Smooth muscle cell (in vitro differentiated cells): ENCODE measurements around the gene KIF2C. TPM values are rescaled to one million over a fixed set of nuclear protein-coding genes. Genes with fewer than 3 reads are reported as not detected.
"Not testable (repeated sequence)": the region's sequence is repeated elsewhere in the genome, so short reads cannot be mapped to it uniquely, and the experiment has no call there.

Experiments used
- DNase-seq: peaks from one replicate; lab custom pipeline; 2025; ENCODE audit not compliant: unreplicated experiment; lab: John Stamatoyannopoulos, UW
- H2AFZ ChIP-seq: fragments of 200-600 bp; sonication (generic); 2 replicates; pipeline ENCODE4 v1.6.0; 2016; ENCODE audit warnings: antibody characterized with exemption, low read depth, mild to moderate bottlenecking
- H3F3A ChIP-seq: fragments of 200-600 bp; sonication (generic); 2 replicates; pipeline ENCODE4 v1.6.0; 2017; ENCODE audit warnings: antibody characterized with exemption, low read depth
- H3K27ac ChIP-seq: fragments of 200-600 bp; sonication (generic); 2 replicates; pipeline ENCODE4 v1.5.1; 2016; ENCODE audit warnings: low read depth, mild to moderate bottlenecking
- H3K27me3 ChIP-seq: fragments of 200-600 bp; sonication (generic); 2 replicates; pipeline ENCODE4 v1.6.1; 2016; ENCODE audit warnings: low read depth, mild to moderate bottlenecking
- H3K36me3 ChIP-seq: fragments of 200-600 bp; sonication (generic); 2 replicates; pipeline ENCODE4 v1.5.1; 2016; ENCODE audit warnings: low read depth
- H3K4me1 ChIP-seq: fragments of 200-600 bp; sonication (generic); 2 replicates; pipeline ENCODE4 v1.5.1; 2016; ENCODE audit warnings: low read depth
- H3K4me2 ChIP-seq: fragments of 200-600 bp; sonication (generic); 2 replicates; pipeline ENCODE4 v1.6.0; 2016; ENCODE audit warnings: mild to moderate bottlenecking
- H3K4me3 ChIP-seq: fragments of 200-600 bp; sonication (generic); 2 replicates; pipeline ENCODE4 v1.5.1; 2016; ENCODE audit warnings: mild to moderate bottlenecking
- H3K79me2 ChIP-seq: fragments of 200-600 bp; sonication (generic); 2 replicates; pipeline ENCODE4 v1.6.0; 2016; ENCODE audit warnings: low read depth, mild to moderate bottlenecking
- H3K9ac ChIP-seq: fragments of 200-600 bp; sonication (generic); 2 replicates; pipeline ENCODE4 v1.6.0; 2016; ENCODE audit warnings: low read depth
- H3K9me3 ChIP-seq: fragments of 200-600 bp; sonication (generic); replicated peaks from 2 replicates; pipeline ENCODE4 v1.5.1; 2016; ENCODE audit warnings: low read depth
- H4K20me1 ChIP-seq: fragments of 200-600 bp; sonication (generic); 2 replicates; pipeline ENCODE4 v1.6.0; 2016; ENCODE audit warnings: low read depth
- WGBS: methylation state at CpG from one replicate; pipeline ENCODE4 v1.1.7; 2016; ENCODE audit warnings: low lambda C conversion rate; 5-methylcytosine and 5-hydroxymethylcytosine counted together
- polyA plus RNA-seq: library from polyadenylated mRNA; unstranded; fragments of >200 nt; fragmentation: Nextera tagmentation; extraction: Ambion mirVana; gene quantifications from 2 replicates; pipeline ENCODE4 v1.2.1, GENCODE V29; 2016
- total RNA-seq: library from RNA; depleted of rRNA; stranded (reverse); fragments of >200 nt; gene quantifications from 2 replicates; pipeline ENCODE4 v1.2.3, GENCODE V29; 2014
- TF ChIP-seq, protein P1 (sequence below): fragments of 200-600 bp; sonication (generic); IDR thresholded peaks from 2 replicates; pipeline ENCODE4 v1.5.1; 2017; ENCODE audit warnings: borderline replicate concordance, mild to moderate bottlenecking, antibody characterized with exemption; ENCODE audit not compliant: insufficient read depth, poor library complexity, severe bottlenecking

Gene KIF2C
- total and polyA plus RNA-seq, 2 experiments from 2014 or later, result 5.7 to 8.5 TPM

DNA sequence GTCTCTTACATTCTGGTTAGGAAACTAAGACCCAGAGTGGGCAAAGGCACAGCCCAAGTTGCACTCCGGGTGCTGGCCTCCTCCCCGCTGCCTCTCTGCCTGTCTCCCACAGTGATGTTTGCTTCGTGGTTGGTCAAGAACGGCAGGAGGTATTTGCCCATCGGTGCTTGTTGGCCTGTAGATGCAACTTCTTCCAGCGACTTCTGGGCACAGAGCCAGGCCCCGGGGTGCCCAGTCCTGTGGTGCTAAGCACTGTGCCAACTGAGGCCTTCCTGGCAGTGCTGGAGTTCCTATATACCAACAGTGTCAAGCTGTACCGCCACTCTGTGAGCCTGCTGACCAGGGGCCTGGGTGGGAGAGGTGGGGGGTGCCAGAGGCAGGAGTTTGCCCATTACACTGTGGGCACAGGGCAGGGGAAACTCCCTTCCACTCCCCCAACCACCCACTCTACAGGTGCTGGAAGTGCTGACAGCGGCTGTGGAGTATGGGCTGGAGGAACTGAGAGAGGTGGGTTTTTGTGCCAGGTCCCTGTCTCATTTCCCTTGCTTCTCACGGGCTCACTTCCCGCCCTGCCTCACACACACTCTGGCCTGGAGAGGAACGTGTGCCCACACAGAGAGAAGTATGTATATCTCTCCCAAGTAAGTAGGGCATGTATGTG lies 70.6 kb downstream of the KIF2C start:
- Histone ChIP-seq H2AFZ (no peak overlapping the region), H3K27me3 (no peaks in the 10 kb centered on the region), H3K4me3 (peak overlapping the region; percentile 40), H3K27ac (peak overlapping the region; percentile 100), H3K9ac (peak overlapping the region; percentile 98), H3K4me1 (peaks cover 48% of the 10 kb centered on the region), H3F3A (peaks cover 38% of the 10 kb centered on the region), H4K20me1 (peaks cover 18% of the 10 kb centered on the region), H3K4me2 (peak overlapping the region; percentile 91), H3K9me3 (no peaks in the 10 kb centered on the region), H3K79me2 (peaks cover 21% of the 10 kb centered on the region), H3K36me3 (no peaks in the 10 kb centered on the region)
- no peak for DNase-seq
- TF ChIP-seq, protein P1, sequence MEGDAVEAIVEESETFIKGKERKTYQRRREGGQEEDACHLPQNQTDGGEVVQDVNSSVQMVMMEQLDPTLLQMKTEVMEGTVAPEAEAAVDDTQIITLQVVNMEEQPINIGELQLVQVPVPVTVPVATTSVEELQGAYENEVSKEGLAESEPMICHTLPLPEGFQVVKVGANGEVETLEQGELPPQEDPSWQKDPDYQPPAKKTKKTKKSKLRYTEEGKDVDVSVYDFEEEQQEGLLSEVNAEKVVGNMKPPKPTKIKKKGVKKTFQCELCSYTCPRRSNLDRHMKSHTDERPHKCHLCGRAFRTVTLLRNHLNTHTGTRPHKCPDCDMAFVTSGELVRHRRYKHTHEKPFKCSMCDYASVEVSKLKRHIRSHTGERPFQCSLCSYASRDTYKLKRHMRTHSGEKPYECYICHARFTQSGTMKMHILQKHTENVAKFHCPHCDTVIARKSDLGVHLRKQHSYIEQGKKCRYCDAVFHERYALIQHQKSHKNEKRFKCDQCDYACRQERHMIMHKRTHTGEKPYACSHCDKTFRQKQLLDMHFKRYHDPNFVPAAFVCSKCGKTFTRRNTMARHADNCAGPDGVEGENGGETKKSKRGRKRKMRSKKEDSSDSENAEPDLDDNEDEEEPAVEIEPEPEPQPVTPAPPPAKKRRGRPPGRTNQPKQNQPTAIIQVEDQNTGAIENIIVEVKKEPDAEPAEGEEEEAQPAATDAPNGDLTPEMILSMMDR, result no peak
- WGBS, result 78% methylated on average over 12 of the region's 12 CpGs

DNA sequence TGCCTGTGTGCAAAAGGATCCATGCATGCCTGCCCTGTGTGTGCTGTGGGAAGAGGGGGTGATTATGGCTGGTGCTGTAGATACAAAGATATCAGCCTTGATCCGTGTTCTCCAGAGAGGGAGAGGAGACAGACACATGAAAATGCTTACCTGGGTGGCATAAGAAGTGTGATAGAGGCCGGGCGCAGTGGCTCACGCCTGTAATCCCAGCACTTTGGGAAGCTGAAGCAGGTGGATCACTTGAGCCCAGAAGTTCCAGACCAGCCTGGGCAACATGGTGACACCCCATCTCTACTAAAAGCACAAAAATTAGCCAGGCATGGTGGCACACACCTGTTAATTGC lies 71.1 kb downstream of the KIF2C start:
- not testable (repeated sequence) for DNase-seq, H3K27me3 ChIP-seq, H3K4me3 ChIP-seq, H3K9me3 ChIP-seq, H2AFZ ChIP-seq, H3K36me3 ChIP-seq
- Histone ChIP-seq H3K79me2 (peaks cover 21% of the 10 kb centered on the region), H3F3A (peaks cover 40% of the 10 kb centered on the region), H4K20me1 (peaks cover 18% of the 10 kb centered on the region), H3K9ac (peak overlapping the region; percentile 98), H3K27ac (peak overlapping the region; percentile 100), H3K4me1 (peaks cover 48% of the 10 kb centered on the region), H3K4me2 (peak overlapping the region; percentile 91)
- 94% methylated on average over 4 of the region's 4 CpGs for WGBS

DNA sequence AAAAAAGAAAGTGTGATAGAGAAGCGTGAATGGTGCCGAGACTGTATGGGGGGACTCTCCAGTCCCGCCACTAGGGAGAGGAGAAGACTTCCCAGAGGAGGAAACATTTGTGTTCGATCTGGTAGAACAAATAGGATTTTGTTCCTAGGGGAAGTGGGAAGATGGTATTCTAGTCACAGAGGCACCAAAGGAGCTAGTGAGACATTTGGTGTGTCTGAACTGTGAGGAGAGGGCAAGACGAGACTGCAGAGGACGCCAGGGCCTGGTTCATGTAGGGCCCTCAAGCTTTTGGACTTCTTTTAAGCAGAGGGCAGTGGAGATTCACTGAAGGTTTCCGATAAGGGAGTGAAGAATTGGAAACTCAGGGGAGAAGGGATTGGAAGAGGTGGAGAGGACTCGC lies 71.6 kb downstream of the KIF2C start:
- Histone ChIP-seq H3F3A (peaks cover 40% of the 10 kb centered on the region), H3K27me3 (no peaks in the 10 kb centered on the region), H3K79me2 (peaks cover 21% of the 10 kb centered on the region), H3K4me3 (no peak overlapping the region), H2AFZ (no peak overlapping the region), H3K9ac (peak overlapping the region; percentile 67), H4K20me1 (peaks cover 18% of the 10 kb centered on the region), H3K4me1 (peaks cover 48% of the 10 kb centered on the region), H3K9me3 (no peaks in the 10 kb centered on the region), H3K4me2 (peak overlapping the region; percentile 91), H3K27ac (peak overlapping the region; percentile 100), H3K36me3 (no peaks in the 10 kb centered on the region)
- TF ChIP-seq, protein P1, result no peak
- DNase-seq, result no peak
- 56% methylated on average over 8 of the region's 8 CpGs for WGBS

DNA sequence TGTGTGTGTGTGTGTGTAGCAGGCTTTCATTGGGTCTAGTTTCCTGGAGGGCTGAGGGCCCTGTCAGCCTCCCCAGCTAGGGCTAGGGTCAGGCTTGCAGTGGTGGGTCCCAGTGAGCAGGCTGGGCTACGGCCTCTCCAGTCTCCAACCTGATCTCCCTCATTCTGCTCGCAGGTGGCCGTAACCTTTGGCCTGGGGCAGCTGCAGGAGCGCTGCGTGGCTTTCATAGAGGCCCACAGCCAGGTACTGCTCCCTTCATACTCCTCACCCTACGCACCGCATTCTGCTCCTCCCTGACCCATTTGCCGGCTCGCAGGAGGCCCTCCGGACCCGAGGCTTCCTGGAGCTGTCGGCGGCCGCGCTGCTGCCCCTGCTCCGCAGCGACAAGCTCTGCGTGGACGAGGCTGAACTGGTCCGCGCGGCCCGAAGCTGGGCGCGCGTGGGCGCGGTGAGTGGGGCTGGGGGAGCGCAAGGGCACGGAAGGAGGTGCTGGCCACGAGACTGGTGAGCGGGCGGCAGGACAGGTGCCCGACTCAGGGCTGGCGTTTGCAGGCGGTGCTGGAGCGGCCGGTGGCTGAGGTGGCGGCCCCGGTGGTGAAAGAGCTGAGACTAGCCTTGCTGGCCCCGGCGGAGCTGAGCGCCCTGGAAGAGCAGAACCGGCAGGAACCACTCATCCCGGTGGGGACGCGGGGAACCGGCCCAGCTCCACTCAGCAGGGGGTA lies 73.3 kb downstream of the KIF2C start:
- peaks cover 18% of the 10 kb centered on the region for H4K20me1 ChIP-seq
- H3F3A ChIP-seq, result peaks cover 41% of the 10 kb centered on the region
- H3K4me1 ChIP-seq, result peaks cover 38% of the 10 kb centered on the region
- H3K4me2 ChIP-seq, result peak overlapping the region; percentile 40
- H3K27me3 ChIP-seq, result no peaks in the 10 kb centered on the region
- TF ChIP-seq, protein P1, result no peak
- 58% methylated on average over 47 of the region's 48 CpGs for WGBS
- peaks cover 21% of the 10 kb centered on the region for H3K79me2 ChIP-seq
- DNase-seq, result no peak
- no peak overlapping the region for H3K4me3 ChIP-seq
- H3K9ac ChIP-seq, result no peak overlapping the region
- no peaks in the 10 kb centered on the region for H3K36me3 ChIP-seq
- H3K9me3 ChIP-seq, result no peaks in the 10 kb centered on the region
- H3K27ac ChIP-seq, result peak overlapping the region; percentile 22
- H2AFZ ChIP-seq, result no peak overlapping the region

DNA sequence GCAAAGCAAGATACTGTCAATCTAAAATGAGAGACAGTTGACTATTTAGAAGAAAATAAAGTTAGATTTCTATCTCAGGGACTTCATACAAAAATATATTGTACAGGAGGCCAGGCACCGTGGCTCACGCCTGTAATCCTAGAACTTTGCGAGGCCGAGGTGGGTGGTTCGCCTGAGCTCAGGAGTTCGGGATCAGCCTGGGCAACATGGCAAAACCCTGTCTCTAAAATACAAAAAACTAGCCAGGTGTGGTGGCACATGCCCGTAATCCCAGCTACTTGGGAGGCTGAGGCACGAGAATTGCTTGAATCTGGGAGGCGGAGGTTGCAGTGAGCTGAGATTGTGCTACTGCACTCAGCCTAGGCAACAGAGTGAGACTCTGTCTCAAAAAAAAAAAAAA lies 76.3 kb downstream of the KIF2C start:
- H3F3A ChIP-seq, result peaks cover 19% of the 10 kb centered on the region
- H3K9me3 ChIP-seq, H3K27me3 ChIP-seq, H3K9ac ChIP-seq, H3K4me3 ChIP-seq, H3K79me2 ChIP-seq, H3K4me2 ChIP-seq, DNase-seq, H3K36me3 ChIP-seq, H2AFZ ChIP-seq: not testable (repeated sequence)
- 96% methylated on average over 9 of the region's 9 CpGs for WGBS
- H4K20me1 ChIP-seq, result peaks cover 18% of the 10 kb centered on the region
- H3K4me1 ChIP-seq, result peaks cover 24% of the 10 kb centered on the region
- peak overlapping the region; percentile 22 for H3K27ac ChIP-seq
